ENCODE results near the gene YPEL4.

DNA sequence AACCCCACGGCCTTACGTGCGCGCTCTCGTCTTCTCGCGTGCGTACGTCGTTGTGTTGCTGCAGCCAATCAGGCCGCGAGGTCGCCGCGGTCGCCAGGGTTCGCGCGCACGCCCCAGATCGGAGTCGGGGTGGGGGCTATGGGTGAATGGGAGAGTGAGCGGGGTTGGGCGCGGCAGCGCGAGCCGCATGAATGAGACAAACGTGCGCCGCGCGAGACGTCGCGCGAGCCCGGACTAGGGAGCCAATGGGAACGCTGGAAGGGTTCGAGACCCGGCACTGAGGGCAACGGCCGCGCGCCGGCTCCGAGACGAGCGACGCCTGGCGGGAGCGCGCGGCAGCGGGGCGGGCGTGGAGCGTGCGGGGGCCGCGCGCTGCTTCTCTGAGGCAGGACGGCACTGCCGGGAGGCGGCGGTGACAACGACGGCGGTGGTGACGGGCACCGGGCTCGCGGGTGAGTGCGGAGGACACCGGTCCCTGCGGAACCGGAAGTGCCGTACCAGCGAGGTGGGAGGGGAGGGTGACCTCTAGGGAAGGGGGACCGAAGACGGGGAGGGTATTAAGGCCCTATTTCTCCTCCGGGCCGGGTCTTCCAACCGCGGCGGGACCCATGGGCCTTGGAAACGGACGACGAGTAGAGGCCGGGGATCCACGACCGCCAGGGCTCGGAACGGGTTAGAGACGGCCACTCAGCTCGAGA is 18.2 kb upstream of the YPEL4 start, which contains the start of gene ZDHHC5:
- TF ChIP-seq SUZ12 (IDR thresholded peaks at IDR 0.05; ENCODE audit: extremely low read depth, insufficient read depth, insufficient read length) (no peak), ZNF274 (IDR thresholded peaks at IDR 0.05; ENCODE audit: low read depth, low read length) (no peak)
